G401.6 (cell line): Measurements from ENCODE around the gene LAMP5.

Source experiments
- FAIRE-seq: peaks from 2 replicates; lab custom pipeline; 2012; peaks lifted over from hg19 to GRCh38; lab: Jason Lieb, UNC

The LAMP5 gene

DNA sequence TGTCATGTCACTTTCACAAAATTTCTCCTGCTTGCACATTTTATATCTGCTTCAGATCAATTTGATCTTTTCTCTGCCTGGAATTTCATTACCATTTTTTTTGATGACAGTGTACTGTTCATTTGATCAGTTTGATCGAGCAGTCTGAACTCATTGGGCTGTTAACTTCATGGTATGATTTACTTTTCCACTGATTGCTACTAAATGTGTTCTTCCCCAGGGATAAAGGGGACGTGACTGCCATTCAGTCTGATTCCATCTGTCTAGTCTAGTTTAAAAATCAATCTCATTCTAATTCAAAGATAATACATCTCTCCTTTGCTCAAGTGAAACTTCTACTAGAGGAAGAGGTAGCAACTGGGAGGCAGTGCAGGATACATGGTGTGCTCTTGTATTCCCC, 21.1 kb downstream of the LAMP5 start:
- FAIRE-seq: no peak

- no peak for FAIRE-seq
Measured at GRCh38 chr20:9543214-9543613, 28.8 kb downstream of the LAMP5 start.

DNA sequence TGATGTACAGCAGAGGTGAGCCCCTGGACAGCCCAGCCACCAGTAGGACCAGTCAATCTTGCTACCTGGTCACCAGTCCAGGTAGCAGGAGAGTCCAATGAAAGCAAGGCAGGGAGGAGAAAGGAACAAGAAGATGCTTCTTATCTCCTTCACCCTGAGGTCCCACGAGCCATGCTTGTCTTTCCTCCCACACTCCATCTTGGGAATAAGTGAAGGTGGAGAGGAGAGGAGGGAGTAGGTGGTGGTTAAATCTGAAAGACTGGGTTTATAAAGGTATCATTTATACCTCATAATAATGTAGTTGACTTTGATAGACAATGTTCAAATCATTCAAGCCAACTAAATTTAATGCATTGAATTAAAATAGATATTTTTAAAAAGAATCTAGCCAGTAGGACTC, 35.9 kb downstream of the LAMP5 start:
- FAIRE-seq: no peak

DNA sequence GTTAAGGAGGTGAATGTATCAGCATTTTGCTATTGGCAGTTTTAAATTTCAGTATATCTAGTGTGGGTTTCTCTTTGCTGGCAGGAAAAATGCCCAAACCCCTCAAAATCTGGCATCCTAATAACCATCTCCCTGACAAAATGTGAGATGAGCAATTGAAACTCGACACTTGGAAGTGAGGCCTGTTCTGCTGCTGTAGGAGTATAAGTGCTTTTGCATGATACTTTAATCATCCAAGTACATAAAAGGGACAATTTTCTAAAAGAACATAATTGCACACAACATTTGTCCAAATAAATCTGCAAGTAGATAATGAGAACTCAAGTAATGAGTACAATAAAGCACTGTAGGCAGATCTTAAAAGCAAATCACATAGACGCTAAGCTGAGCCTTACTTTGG, 36.5 kb downstream of the LAMP5 start:
- no peak for FAIRE-seq

GRCh38 chr20:9551808-9552550, 37.6 kb downstream of the LAMP5 start:
- no peak for FAIRE-seq

GRCh38 chr20:9555781-9556180, 41.4 kb downstream of the LAMP5 start:
- FAIRE-seq: no peak

DNA sequence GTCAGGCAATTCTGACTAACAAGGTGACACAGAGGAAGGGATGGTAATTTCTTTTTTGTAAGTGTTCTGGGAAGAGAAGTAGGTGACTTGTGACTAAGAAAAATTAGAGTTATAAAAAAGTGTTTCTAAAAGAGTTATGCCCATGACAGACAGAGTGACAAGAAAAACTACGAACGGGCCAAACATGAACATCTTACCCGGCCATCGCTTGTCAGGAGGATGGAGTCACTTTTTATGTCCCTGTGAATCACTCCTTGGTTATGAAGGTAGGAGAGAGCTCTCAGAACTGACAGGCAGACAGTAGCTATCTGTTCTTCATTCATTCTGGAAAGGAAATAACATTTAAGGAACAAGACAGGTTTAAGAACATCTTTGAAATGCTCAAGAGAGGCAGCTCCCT, 43.0 kb downstream of the LAMP5 start:
- FAIRE-seq: no peak

DNA sequence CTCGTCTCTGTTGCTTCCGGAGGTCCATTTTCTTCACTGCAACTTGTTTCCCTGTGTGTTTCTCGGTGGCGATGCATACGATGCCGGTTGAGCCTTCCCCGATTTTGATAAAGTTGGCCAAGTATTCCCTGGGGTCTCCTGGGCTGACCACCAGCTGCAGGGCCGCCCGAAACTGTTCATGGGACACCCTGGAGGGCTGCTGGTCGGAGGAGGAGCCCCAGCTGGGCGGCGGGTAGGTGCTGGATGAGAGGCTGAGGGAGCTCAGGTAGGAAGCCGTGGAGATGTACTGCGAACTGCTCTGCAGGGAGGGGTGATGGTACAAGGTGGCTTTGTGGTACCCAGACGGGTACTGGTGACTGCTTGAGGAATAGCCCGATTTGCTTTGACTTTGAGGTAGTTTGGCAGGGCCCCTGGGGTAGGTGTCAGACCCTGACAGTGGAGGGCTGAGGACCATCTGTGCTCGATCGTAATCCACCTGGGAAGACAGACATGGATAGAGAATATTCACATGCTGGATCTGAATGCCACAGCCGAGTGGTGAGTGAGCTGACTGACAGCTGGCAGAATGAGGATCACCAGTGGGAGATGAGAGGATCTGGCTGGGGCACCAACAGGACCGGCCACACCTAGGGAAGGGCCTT, 51.6 kb downstream of the LAMP5 start:
- no peak for FAIRE-seq

DNA sequence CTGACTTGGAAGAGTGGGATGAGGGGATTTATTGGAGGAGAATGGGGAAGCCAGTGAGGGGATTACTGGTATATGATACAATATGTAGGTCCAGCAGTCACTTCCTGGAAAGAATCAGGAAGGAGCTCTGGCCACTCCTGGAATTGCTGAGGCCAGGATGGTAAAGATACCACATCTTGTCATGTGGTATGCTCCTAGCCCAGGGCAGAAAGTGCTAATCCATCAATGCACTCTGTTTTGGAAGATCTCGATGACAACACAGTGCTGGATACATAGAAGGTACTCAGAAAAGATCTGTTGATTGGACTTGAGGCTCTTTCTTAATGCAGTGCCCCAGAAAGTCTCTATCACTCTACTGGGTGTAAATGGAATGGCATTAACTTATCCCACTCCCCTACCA, 52.6 kb downstream of the LAMP5 start:
- no peak for FAIRE-seq

GRCh38 chr20:9570612-9571011, 56.2 kb downstream of the LAMP5 start:
- no peak for FAIRE-seq

GRCh38 chr20:9571783-9572182, 57.4 kb downstream of the LAMP5 start:
- no peak for FAIRE-seq

- no peak for FAIRE-seq
Measured at GRCh38 chr20:9572670-9573069, 58.3 kb downstream of the LAMP5 start.

DNA sequence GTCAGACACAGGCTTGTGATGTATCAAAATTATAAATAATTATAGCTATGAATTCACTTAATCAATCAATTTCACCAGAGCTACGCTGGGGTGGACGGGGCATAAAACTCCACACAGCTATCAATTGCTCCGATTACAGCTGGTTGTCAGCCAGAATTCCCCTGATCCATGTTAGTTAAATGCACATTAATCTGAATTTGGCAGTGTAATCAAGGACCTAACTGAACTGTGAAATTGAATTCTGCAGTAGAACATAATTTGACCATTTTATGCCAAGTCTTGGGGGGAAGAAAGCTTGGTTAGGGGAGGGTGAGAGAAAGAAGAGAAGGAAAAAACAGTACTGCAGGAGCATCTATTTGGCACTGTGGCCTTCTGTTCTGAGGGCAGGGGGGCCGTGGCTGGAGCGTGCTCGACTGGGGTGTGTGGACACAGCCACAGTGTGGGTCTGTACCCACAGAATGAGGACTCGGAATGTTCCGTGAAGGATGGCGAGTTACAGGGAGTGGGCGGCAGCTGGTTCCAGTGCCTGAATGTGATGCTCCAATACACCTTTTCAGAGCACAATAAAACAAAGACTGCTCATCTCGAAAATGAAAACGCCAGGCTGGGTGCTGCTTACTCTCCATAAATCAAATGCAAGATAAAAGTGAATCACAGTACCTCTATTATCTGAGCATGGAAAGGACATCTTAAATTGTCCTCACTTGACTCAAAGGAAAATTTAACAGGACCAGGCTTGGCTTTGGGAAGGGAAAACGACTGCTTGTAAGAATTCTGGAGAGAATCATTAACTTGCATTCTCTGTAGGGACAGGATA, 59.2 kb downstream of the LAMP5 start:
- FAIRE-seq: no peak

- FAIRE-seq: no peak
Measured at GRCh38 chr20:9574181-9574580, 59.8 kb downstream of the LAMP5 start.

- FAIRE-seq: no peak
Measured at GRCh38 chr20:9574776-9575175, 60.4 kb downstream of the LAMP5 start.

DNA sequence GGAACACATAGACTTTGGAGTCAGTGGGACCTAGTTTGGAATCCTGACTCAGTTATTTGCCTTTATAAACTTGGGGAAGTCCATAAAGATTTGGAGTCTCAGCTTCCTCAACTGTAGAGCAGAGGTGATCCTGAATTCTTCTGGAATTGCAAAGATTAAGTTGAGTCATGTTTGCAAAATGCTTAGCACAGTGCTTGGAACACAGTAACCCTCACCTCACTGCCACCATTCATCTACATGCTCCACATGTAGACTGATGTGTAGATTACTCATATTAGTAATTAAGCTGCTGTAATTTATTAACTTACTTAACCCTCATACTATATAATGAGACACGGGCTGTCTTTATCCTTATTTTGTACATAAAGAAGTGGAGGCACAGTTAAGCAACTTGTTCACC, 61.4 kb downstream of the LAMP5 start:
- FAIRE-seq: no peak

DNA sequence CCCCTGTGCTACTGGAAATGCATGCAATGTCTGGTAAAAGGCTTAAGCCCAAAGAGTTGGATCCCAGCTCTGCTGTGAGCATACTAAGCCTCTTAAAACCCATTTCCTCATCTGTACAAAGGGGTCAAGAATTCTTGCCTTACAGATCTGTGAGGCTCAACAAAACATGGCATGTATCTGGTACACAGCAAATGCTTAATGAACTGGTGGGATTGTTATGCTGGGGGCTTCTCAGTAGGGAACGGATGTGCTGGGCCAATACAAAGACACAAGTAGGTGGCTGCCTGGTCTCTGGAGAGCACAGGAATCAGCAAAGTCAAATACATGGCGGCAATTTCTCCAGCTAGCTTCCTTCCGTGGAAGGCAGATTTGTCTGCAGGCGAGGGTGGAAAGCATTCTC, 62.3 kb downstream of the LAMP5 start:
- no peak for FAIRE-seq

DNA sequence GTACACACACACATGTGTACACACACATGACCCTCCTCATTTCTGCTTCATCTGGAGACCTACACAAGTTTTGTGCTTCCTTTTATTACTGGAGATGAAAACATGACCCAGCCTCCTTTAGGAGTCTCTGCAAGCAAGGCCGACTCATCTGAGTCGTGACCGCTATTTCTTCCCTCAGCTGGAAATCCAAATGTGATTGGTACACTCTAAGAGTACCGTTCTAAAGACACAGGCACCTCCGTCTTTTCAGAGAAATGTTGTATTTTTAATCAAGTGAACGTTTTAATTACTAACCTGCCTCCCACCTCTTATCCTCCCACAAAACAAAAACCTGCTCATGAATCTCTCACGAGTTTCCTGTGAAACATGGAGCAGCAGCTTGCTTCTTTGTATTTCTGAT, 63.0 kb downstream of the LAMP5 start:
- FAIRE-seq: no peak

DNA sequence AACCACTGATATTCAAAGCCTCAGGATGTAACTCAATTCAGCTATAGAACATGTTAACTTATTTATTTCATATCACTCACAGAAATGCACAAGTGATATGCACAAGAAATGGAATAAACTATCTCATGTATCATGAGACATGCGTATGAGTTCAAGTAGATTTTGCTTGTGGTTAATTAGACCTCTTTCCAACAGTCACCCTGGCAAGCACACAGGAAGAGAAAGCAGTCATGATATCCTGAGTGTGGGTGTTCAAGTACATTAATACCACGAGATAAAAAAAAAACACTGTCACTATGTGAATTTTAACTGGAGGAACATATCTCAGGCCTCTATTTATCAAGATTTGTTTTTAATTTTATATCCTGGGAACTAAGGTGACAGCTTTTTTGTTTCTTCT, 64.2 kb downstream of the LAMP5 start:
- no peak for FAIRE-seq
